GM12878 (cell line): ENCODE results near the gene TUBAL3. TPM values are rescaled to one million over a fixed set of nuclear protein-coding genes. Genes with fewer than 3 reads are reported as not detected.

ENCODE experiments used
- CTCF ChIP-seq, 3 experiments: IDR thresholded peaks in 2 of 3; conservative IDR thresholded peaks in 1 of 3; 2 replicates each; pipeline ENCODE4 v1.5.1; 2011; ENCODE audit warnings: low read depth in 3 of 3, low read length in 3 of 3, mild to moderate bottlenecking in 3 of 3, control low read depth in 2 of 3, moderate library complexity in 2 of 3, inconsistent platforms in 1 of 3, mixed read lengths in 1 of 3; ENCODE audit not compliant: control insufficient read depth in 2 of 3, insufficient read depth in 1 of 3; ENCODE audit errors: extremely low read depth in 1 of 3
- CUX1 ChIP-seq: IDR thresholded peaks from 2 replicates; pipeline ENCODE4 v1.6.1; 2012; ENCODE audit warnings: improper control_type of control experiment, low read depth, low read length; ENCODE audit not compliant: insufficient replicate concordance
- KDM1A ChIP-seq: fragments of 200-600 bp; sonication (generic); IDR thresholded peaks from 2 replicates; pipeline ENCODE4 v1.6.1; 2016; ENCODE audit warnings: borderline replicate concordance
- RAD21 ChIP-seq: IDR thresholded peaks from 2 replicates; pipeline ENCODE4 v1.6.1; 2011; ENCODE audit warnings: mild to moderate bottlenecking, low read depth, low read length, moderate library complexity; ENCODE audit not compliant: insufficient read depth
- RELA ChIP-seq: fragments of 450-650 bp; IDR thresholded peaks from 2 replicates; pipeline ENCODE4 v1.8.0; 2014; ENCODE audit warnings: borderline replicate concordance; ENCODE audit not compliant: partially characterized antibody
- TCF12 ChIP-seq: IDR thresholded peaks from 2 replicates; pipeline ENCODE4 v1.6.1; 2011; ENCODE audit warnings: low read depth, mild to moderate bottlenecking, low read length
- ZBTB40 ChIP-seq: fragments of 450-650 bp; IDR thresholded peaks from 2 replicates; pipeline ENCODE4 v1.6.1; 2016; ENCODE audit warnings: mild to moderate bottlenecking, moderate library complexity, borderline replicate concordance
- ZNF592 ChIP-seq: fragments of 450-650 bp; IDR thresholded peaks from 2 replicates; pipeline ENCODE4 v1.6.1; 2017; ENCODE audit warnings: mild to moderate bottlenecking, moderate library complexity
- polyA plus RNA-seq, 11 experiments: library from polyadenylated mRNA; depleted of rRNA in 4 of 11; unstranded in 6 of 11; stranded (reverse) in 5 of 11; fragments of >200 nt; fragmentation: Nextera tagmentation in 4 of 11; fragmentation: Illumina TruSeq in 1 of 11; extraction: Ambion mirVana in 4 of 11; extraction: Trizol in 1 of 11; gene quantifications; 1 replicate in 1 of 11; 2 replicates in 10 of 11; pipeline versions ENCODE4 v1.2.1 to v1.2.3, GENCODE V29; 2011 to 2016; ENCODE audit warnings: inconsistent platforms in 2 of 11, missing spikeins in 2 of 11, low read depth in 1 of 11
- total RNA-seq, 4 experiments: library from RNA; depleted of rRNA in 3 of 4; stranded (reverse); fragments of >200 nt in 3 of 4; fragmentation: Illumina TruSeq in 1 of 4; extraction: Trizol in 1 of 4; gene quantifications; 2 replicates each; pipeline versions ENCODE4 v1.2.1 to v1.2.3, GENCODE V29; 2013 to 2021

The TUBAL3 gene
- total and polyA plus RNA-seq, 10 of the 15 experiments (the other 5 are each of a cell fraction or from before 2014, with no cell fraction given): 0.03 to 0.06 TPM; not detected in 8

GRCh38 chr10:5442065-5442989 is 37.7 kb upstream of the TUBAL3 start (continued):
- TF ChIP-seq ZBTB40 (no peak), CTCF (IDR thresholded peaks at IDR 0.05 in 2 of 3, conservative IDR thresholded peaks at IDR 0.05 in 1 of 3; ENCODE audit: control insufficient read depth in 2 of 3, extremely low read depth in 1 of 3, insufficient read depth in 1 of 3, low read depth in 3 of 3, low read length in 3 of 3) (peak; percentile 54 to 71 (median 62); a peak in 5 of 6 replicates), KDM1A (no peak), CUX1 (no peak), TCF12 (no peak), ZNF592 (peak; percentile 39; the same call in 1 of the 2 replicates), RAD21 (peak; percentile 81), RELA (no peak)
